GM11168 (cell line): ENCODE data around the gene ZNF813.

ENCODE experiments used
- in situ Hi-C: fragments of 300-500 bp; cut with MboI; formaldehyde crosslinking; loops from one replicate; pipeline ENCODE4 v1.12.0; 2022; ENCODE audit warnings: low sequenced_read_pairs; ENCODE audit not compliant: unreplicated experiment

The ZNF813 gene

GRCh38 chr19:53518716-53519115 lies 51.2 kb downstream of the ZNF813 start:
- in situ Hi-C loops: no loop called here

GRCh38 chr19:53519446-53519845 lies 51.9 kb downstream of the ZNF813 start:
- in situ Hi-C loops: no loop called here

- in situ Hi-C loops: no loop called here
Observed at GRCh38 chr19:53520163-53520546, 52.6 kb downstream of the ZNF813 start.

DNA sequence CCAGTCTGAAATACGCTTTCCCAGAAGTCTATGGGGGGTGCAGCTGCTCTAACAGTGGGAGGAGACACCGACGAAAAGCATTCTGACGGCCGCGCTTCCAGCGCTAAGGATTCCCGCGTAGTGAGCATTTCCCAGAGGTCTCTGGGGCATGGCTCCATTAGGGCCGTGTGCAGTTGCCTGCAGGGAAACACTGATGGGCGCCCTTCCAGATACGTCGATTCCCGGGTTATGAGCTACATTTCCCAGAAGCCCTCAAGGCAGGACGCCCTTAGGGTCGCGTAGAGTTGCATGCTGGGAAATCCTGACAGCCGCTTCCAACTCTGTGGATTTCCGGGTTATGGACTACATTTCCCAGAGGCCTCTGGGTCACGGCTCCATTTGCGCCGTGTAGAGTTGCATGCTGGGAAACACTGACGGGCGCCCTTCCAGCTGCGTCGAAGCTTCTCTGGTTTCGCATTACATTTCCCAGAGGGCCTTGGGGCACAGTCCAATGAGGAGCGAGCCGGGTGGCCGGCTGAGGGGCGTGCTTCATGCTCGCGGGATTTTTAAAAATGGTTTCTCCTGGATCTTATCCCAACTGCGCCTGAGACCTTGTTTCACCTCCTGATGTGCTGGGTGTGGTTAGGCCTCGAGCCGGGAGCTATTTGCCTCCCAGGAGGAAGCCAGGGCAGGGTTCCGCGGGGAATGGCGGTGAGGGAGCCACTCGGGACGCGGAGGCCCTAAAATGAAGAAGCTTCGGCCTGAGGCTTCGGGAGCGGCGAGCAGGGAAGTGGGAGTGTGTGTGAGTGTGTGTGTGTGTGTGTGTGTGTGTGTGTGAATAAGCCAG lies 53.2 kb downstream of the ZNF813 start:
- in situ Hi-C loops: no loop called here

DNA sequence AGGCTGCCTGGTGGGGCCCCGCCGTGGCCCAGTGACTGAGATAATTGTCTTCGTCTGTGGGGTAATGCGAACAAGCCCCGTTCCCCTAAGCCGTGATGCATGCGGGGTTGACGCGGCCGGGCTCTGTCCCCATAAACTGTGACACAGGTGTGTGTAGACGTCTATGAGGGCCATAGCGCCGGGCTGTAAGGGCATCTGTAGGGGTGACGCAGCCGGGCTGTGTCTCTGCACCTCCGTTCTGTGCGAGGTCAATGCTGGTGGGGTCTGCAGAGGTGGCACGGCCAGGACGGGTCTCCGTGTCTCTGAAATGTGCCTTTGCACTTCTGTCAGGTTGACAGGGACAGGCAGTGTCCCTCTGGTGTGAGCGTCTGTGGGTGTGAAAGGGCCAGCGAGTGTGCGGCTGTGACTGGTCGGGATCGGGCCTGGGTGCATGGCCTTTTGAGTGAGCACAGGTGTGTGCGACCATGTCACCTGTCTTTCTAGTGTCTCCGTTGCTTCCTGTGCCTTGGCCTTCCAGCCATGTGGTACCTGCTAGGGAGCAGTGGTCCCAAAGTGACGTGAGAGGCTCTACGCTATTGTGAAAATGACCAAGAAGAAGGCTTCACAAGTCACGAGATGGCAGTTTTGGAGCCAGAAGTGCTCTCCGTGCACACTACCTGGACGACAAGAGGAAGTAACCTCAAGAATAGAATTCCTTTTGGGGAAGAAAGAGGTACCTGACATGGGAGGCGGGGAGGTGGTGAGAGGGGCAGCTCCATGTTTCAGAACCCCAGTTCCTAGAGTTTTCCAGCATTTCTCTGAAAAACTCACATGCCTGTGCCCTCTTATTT lies 54.1 kb downstream of the ZNF813 start:
- in situ Hi-C loops: no loop called here

DNA sequence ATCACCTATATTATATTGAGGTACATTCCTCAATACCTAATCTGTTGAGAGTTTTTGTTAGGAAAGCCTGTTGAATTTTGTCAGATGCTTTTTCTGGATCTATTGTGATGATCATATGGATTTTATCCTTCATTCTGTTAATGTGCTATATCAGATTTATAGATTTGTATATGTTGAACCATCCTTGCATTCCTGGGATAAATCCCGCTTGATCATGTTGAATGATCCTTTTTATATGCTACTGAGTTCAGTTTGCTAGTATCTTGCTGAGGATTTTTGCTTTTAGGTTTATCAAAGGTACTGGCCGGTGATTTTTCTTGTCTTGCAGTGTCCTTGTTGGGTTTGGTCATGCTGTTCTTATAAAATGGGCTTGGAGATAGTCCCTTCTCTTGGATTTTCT lies 58.4 kb downstream of the ZNF813 start:
- in situ Hi-C loops: no loop called here

GRCh38 chr19:53530622-53531021 lies 63.1 kb downstream of the ZNF813 start:
- in situ Hi-C loops: no loop called here

- in situ Hi-C loops: no loop called here
Observed at GRCh38 chr19:53531457-53531856, 63.9 kb downstream of the ZNF813 start.

- in situ Hi-C loops: no loop called here
Observed at GRCh38 chr19:53532362-53532761, 64.8 kb downstream of the ZNF813 start.

DNA sequence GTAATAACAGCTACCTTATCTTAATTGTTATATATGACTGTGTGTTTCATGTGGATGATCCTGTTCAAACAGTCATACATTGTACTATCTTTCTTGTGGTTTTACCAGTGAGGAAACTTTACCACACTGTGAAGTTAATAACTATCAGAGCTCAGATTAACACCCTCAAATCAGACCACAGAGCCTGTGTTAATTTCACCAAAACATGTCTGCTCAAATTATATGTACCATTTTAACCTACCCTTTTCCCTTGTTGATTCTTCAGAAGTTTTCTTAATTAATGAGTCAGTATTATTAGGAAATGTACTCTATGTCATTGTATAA lies 68.7 kb downstream of the ZNF813 start:
- in situ Hi-C loops: no loop called here

DNA sequence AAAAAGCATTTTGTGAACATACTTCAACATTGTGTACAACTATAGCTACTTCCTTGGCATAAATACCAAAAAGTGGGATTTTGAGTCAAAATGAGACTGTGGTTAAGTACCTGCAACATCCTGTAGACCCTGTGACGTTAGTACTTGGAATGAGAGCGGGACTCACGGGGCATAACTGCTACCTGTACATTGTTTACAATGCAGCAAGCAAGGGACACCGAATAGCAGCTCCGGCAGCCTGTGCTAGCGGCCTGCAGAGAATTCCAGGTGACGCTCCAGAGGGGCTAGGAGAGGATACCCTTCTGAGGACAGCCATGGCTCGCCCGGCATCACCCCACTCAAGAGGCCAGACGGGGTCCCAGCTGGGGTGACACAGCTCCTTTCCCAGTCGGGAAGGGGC lies 69.6 kb downstream of the ZNF813 start:
- in situ Hi-C loops: no loop called here

DNA sequence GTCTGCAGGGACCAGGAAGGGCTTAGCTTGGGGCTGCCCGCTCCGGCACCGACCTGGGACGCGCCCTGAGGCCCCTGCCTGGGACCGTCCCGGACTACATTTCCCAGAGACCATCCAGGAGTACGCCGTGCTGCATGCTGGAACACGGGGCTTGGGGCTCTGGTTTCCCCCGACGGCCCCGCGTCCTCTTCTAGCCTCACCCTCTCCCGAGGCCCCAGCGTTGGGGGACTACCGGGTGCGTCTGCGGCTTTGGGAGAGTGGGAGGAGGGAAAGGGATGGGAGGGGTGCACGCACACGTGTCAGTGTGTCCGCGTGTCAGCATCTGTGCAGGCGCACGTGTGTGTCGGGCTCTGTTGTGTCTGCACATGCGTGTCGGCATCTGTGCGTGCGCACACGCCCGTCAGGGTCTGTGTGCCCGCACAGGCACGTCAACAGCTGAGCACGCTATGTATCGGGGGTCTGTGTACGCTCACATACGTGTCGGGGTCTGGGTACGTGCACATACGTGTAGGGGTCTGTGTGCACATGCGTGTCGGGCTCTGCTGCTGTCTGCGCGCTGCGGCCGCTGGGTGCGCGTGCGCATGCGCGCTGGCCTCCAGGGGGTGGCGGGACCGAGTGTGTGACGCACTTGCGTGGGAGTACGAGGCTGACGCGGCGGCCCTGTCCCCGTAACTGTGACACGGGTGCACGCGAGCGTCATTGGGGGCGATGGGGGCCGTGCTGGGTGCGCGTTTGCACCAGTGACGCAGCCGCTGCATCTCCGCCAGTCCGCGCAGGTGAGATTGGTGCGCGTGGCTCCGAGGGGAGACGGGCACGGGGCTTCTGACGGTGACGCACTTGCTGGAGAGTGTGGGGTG lies 70.2 kb downstream of the ZNF813 start, which contains the start of gene ZNF331:
Gene ZNF331, plus strand, starts transcription at position 625 of the 857 bp plus-strand sequence. CDS start 31,232 bp downstream, outside the sequence.
- in situ Hi-C loops: no loop called here

GRCh38 chr19:53538378-53539109 lies 71.0 kb downstream of the ZNF813 start:
- in situ Hi-C loops: no loop called here

GRCh38 chr19:53540091-53540490 lies 72.6 kb downstream of the ZNF813 start:
- in situ Hi-C loops: no loop called here

GRCh38 chr19:53541971-53542370 lies 74.4 kb downstream of the ZNF813 start:
- in situ Hi-C loops: no loop called here

- in situ Hi-C loops: no loop called here
Observed at GRCh38 chr19:53545271-53546065, 77.9 kb downstream of the ZNF813 start.
